HepG2 (cell line): ENCODE measurements around the gene SLC9A4.

Experiments used
- ATF1 ChIP-seq: IDR thresholded peaks from 2 replicates; pipeline ENCODE4 v1.6.1; 2016; ENCODE audit warnings: mild to moderate bottlenecking, control low read depth
- CTCF ChIP-seq: sonication (generic); formaldehyde crosslinking; IDR thresholded peaks from 2 replicates; pipeline ENCODE4 v1.5.0; 2020; ENCODE audit warnings: mild to moderate bottlenecking, missing genetic modification reagents, moderate library complexity
- FOXJ3 ChIP-seq: sonication (generic); formaldehyde crosslinking; IDR thresholded peaks from 2 replicates; pipeline ENCODE4 v1.4.0; 2020; ENCODE audit warnings: missing genetic modification reagents, mild to moderate bottlenecking, borderline replicate concordance
- FOXK2 ChIP-seq: fragments of 450-650 bp; IDR thresholded peaks from 2 replicates; pipeline ENCODE4 v1.6.1; 2016
- KDM1A ChIP-seq: IDR thresholded peaks from 2 replicates; pipeline ENCODE4 v1.6.1; 2016; ENCODE audit warnings: missing compliant biosample characterization
- REST ChIP-seq, 2 experiments: IDR thresholded peaks; 2 replicates each; pipeline ENCODE4 v1.6.1; 2011 to 2012; ENCODE audit warnings: low read length in 2 of 2, borderline replicate concordance in 1 of 2, low read depth in 1 of 2, mild to moderate bottlenecking in 1 of 2, moderate library complexity in 1 of 2
- SMARCE1 ChIP-seq: fragments of 450-650 bp; IDR thresholded peaks from 2 replicates; pipeline ENCODE4 v1.6.1; 2017; ENCODE audit warnings: borderline replicate concordance
- ZNF639 ChIP-seq: conservative IDR thresholded peaks from 2 replicates; pipeline ENCODE4 v1.6.1; 2018; ENCODE audit warnings: missing genetic modification reagents

GRCh38 chr2:102483086-102483485, 10.1 kb downstream of the SLC9A4 start:
- no peak for TF ChIP-seq FOXJ3 (CRISPR knock-in tag)
- no peak for TF ChIP-seq SMARCE1
- TF ChIP-seq CTCF (CRISPR knock-in tag), result no peak
- TF ChIP-seq REST (IDR thresholded peaks at IDR 0.05; ENCODE audit: borderline replicate concordance in 1 of 2, low read depth in 1 of 2, low read length in 2 of 2), result no peak
- no peak for TF ChIP-seq ZNF639
- no peak for TF ChIP-seq FOXK2
- no peak for TF ChIP-seq ATF1 (CRISPR knock-in tag)
- TF ChIP-seq KDM1A, result no peak
